ENCODE measurements around the gene ZNF223. TPM values are rescaled to one million over a fixed set of nuclear protein-coding genes. Genes with fewer than 3 reads are reported as not detected.

Gene ZNF223
- total and polyA plus RNA-seq, 10 of the 15 experiments (the other 5 are each of a cell fraction or from before 2014, with no cell fraction given): 0.05 to 3.7 (median 0.14) TPM; not detected in 4

DNA sequence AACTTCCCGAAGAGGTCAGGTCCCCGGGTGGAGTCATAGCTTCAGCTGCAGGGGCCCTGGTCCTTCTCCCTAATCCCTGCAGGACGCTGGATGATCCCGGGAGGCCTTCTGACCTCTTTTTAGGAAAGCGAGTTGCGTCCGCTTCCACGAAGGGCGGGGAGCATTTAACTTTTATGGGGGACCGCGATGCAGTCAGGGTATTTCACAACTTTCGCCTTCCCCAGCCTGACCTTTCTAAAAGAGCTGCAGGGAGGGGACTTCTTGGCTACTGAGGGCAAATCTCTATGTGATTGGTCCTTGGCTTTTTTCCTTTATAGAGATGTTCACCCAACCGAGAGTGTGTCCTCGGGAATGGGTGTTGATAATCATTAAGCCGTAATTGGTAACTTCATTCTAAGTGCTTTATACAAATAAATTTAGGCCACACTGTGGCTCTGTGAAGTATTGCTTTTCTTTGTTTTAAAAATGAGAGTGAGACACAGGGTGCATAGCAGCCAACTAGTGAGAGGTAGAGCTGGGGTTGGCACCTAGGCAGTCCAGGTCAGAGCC lies 48.3 kb upstream of the ZNF223 start:
- peak overlapping the region; percentile 91 for H3K9ac ChIP-seq (ENCODE audit: control insufficient read depth, insufficient read depth, low read length)
- TF ChIP-seq EED (IDR thresholded peaks at IDR 0.05; ENCODE audit: low read depth): no peak
- no peak for TF ChIP-seq EP300 (IDR thresholded peaks at IDR 0.05; ENCODE audit: borderline replicate concordance in 1 of 2, control insufficient read depth in 1 of 2, low read depth in 2 of 2, low read length in 2 of 2)
- TF ChIP-seq, protein P1, sequence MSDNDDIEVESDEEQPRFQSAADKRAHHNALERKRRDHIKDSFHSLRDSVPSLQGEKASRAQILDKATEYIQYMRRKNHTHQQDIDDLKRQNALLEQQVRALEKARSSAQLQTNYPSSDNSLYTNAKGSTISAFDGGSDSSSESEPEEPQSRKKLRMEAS (IDR thresholded peaks at IDR 0.05; ENCODE audit: low read depth, low read length): no peak
- TF ChIP-seq RAD21 (IDR thresholded peaks at IDR 0.05; ENCODE audit: insufficient read depth, low read depth, low read length): 0 out of 2 replicates have a peak, but pooled peaks have one; percentile 4
- no peak for TF ChIP-seq TCF12 (IDR thresholded peaks at IDR 0.05; ENCODE audit: low read depth, low read length)
- 0 out of 2 replicates have a peak, but pooled peaks have one; percentile 4 for TF ChIP-seq YY1 (IDR thresholded peaks at IDR 0.05; ENCODE audit: low read depth, low read length)
- no peak for TF ChIP-seq SUPT20H (IDR thresholded peaks at IDR 0.05; ENCODE audit: borderline replicate concordance, control insufficient read depth, low read depth, low read length)
- TF ChIP-seq, protein P2, sequence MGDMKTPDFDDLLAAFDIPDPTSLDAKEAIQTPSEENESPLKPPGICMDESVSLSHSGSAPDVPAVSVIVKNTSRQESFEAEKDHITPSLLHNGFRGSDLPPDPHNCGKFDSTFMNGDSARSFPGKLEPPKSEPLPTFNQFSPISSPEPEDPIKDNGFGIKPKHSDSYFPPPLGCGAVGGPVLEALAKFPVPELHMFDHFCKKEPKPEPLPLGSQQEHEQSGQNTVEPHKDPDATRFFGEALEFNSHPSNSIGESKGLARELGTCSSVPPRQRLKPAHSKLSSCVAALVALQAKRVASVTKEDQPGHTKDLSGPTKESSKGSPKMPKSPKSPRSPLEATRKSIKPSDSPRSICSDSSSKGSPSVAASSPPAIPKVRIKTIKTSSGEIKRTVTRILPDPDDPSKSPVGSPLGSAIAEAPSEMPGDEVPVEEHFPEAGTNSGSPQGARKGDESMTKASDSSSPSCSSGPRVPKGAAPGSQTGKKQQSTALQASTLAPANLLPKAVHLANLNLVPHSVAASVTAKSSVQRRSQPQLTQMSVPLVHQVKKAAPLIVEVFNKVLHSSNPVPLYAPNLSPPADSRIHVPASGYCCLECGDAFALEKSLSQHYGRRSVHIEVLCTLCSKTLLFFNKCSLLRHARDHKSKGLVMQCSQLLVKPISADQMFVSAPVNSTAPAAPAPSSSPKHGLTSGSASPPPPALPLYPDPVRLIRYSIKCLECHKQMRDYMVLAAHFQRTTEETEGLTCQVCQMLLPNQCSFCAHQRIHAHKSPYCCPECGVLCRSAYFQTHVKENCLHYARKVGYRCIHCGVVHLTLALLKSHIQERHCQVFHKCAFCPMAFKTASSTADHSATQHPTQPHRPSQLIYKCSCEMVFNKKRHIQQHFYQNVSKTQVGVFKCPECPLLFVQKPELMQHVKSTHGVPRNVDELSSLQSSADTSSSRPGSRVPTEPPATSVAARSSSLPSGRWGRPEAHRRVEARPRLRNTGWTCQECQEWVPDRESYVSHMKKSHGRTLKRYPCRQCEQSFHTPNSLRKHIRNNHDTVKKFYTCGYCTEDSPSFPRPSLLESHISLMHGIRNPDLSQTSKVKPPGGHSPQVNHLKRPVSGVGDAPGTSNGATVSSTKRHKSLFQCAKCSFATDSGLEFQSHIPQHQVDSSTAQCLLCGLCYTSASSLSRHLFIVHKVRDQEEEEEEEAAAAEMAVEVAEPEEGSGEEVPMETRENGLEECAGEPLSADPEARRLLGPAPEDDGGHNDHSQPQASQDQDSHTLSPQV (IDR thresholded peaks at IDR 0.05): no peak
- no peak for TF ChIP-seq KDM1A (IDR thresholded peaks at IDR 0.05; ENCODE audit: borderline replicate concordance)
- TF ChIP-seq, protein P3, sequence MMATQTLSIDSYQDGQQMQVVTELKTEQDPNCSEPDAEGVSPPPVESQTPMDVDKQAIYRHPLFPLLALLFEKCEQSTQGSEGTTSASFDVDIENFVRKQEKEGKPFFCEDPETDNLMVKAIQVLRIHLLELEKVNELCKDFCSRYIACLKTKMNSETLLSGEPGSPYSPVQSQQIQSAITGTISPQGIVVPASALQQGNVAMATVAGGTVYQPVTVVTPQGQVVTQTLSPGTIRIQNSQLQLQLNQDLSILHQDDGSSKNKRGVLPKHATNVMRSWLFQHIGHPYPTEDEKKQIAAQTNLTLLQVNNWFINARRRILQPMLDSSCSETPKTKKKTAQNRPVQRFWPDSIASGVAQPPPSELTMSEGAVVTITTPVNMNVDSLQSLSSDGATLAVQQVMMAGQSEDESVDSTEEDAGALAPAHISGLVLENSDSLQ (IDR thresholded peaks at IDR 0.05): no peak
- TF ChIP-seq FOS (IDR thresholded peaks at IDR 0.05; ENCODE audit: borderline replicate concordance, extremely low read depth, insufficient read length): no peak
- TF ChIP-seq NR2F1 (conservative IDR thresholded peaks at IDR 0.05): peak; percentile 42
- TF ChIP-seq SMAD1 (IDR thresholded peaks at IDR 0.05; ENCODE audit: low read depth, partially characterized antibody): no peak
- no peak for TF ChIP-seq POLR2AphosphoS5 (IDR thresholded peaks at IDR 0.05; ENCODE audit: low read length)
- TF ChIP-seq, protein P4, sequence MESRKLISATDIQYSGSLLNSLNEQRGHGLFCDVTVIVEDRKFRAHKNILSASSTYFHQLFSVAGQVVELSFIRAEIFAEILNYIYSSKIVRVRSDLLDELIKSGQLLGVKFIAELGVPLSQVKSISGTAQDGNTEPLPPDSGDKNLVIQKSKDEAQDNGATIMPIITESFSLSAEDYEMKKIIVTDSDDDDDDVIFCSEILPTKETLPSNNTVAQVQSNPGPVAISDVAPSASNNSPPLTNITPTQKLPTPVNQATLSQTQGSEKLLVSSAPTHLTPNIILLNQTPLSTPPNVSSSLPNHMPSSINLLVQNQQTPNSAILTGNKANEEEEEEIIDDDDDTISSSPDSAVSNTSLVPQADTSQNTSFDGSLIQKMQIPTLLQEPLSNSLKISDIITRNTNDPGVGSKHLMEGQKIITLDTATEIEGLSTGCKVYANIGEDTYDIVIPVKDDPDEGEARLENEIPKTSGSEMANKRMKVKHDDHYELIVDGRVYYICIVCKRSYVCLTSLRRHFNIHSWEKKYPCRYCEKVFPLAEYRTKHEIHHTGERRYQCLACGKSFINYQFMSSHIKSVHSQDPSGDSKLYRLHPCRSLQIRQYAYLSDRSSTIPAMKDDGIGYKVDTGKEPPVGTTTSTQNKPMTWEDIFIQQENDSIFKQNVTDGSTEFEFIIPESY (IDR thresholded peaks at IDR 0.05): no peak
- no peak for TF ChIP-seq NFIC (IDR thresholded peaks at IDR 0.05; ENCODE audit: low read depth, low read length)

More for the DNA sequence above, 48.3 kb upstream of the ZNF223 start:
- ATAC-seq: peak; percentile 75
- POLR2A ChIA-PET: interaction anchor here (1.0 to 1.6 kb wide), 4 partner anchors 21 to 162 kb away, joined by 3 to 6 read pairs (median 4); partner anchors contain the start of genes ZNF221, ZNF226 and ZNF45
- Histone ChIP-seq H3K79me2 (ENCODE audit: control insufficient read depth, insufficient read depth, low read length) (peaks cover 12% of the 10 kb centered on the region), H3K4me2 (ENCODE audit: control insufficient read depth, insufficient read depth) (peak overlapping the region; percentile 93), H3K36me3 (ENCODE audit: control insufficient read depth in 2 of 2, insufficient read depth in 2 of 2, low read length in 1 of 2) (peaks cover under 1 to 10% of the 10 kb centered on the region in 2 experiments; a peak in 2 of 4 replicates), H3K4me1 (ENCODE audit: control insufficient read depth, insufficient read depth, low read length) (peaks cover 7% of the 10 kb centered on the region), H3K27ac (ENCODE audit: control insufficient read depth, insufficient read depth) (peak overlapping the region; percentile 92), H3K4me3 (peak overlapping the region; percentile 81), H2AFZ (ENCODE audit: control insufficient read depth, low read depth, low read length) (peak overlapping the region; percentile 100), H4K20me1 (ENCODE audit: control insufficient read depth, insufficient read depth) (no peaks in the 10 kb centered on the region), H3K9me3 (replicated peaks; ENCODE audit: control insufficient read depth, insufficient read depth, low read length) (peaks cover 9% of the 10 kb centered on the region; the same call in 1 of the 3 replicates), H3K27me3 (replicated peaks in 1 of 2; ENCODE audit: control insufficient read depth in 2 of 2, insufficient read depth in 2 of 2, low read length in 1 of 2) (no peaks in the 10 kb centered on the region)
- CTCF ChIA-PET: interaction anchor here (0.6 to 2.1 kb wide), 5 partner anchors 19 to 195 kb away, joined by 3 to 10 read pairs (median 5); partner anchors contain the start of genes ZNF222 and ZNF45
- FAIRE-seq: no peak
- RAD21 ChIA-PET (ENCODE audit: unreplicated experiment): interaction anchor here (0.8 to 1.7 kb wide), 4 partner anchors 49 to 335 kb away, joined by 3 to 4 read pairs (median 4); partner anchors contain the start of genes ZNF221 and ZNF223
- no TSS peak for BruUV-seq (replicated peaks)
- intact Hi-C loops (cut with micrococcal nuclease; ENCODE audit: unreplicated experiment) (no loop called here), in situ Hi-C loops (cut with MboI) (no loop called here)
- DNase-seq (ENCODE audit: low read depth, low spot score): no peak
- SMC1A ChIA-PET (ENCODE audit: uncharacterized antibody, unreplicated experiment): interaction anchor here (0.8 to 2.7 kb wide), 6 partner anchors 19 to 91 kb away, joined by 3 to 11 read pairs (median 4); partner anchors contain the start of genes ZNF221, ZNF222 and ZNF45
- WGBS (ENCODE audit: insufficient coverage, insufficient replicate concordance, low lambda C conversion rate, missing lambda C conversion rate): 1% methylated on average over 15 of the region's 15 CpGs
